ENCODE results near the gene SEMA4G.

SEMA4G gene, protein sequence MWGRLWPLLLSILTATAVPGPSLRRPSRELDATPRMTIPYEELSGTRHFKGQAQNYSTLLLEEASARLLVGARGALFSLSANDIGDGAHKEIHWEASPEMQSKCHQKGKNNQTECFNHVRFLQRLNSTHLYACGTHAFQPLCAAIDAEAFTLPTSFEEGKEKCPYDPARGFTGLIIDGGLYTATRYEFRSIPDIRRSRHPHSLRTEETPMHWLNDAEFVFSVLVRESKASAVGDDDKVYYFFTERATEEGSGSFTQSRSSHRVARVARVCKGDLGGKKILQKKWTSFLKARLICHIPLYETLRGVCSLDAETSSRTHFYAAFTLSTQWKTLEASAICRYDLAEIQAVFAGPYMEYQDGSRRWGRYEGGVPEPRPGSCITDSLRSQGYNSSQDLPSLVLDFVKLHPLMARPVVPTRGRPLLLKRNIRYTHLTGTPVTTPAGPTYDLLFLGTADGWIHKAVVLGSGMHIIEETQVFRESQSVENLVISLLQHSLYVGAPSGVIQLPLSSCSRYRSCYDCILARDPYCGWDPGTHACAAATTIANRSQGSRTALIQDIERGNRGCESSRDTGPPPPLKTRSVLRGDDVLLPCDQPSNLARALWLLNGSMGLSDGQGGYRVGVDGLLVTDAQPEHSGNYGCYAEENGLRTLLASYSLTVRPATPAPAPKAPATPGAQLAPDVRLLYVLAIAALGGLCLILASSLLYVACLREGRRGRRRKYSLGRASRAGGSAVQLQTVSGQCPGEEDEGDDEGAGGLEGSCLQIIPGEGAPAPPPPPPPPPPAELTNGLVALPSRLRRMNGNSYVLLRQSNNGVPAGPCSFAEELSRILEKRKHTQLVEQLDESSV

DNA sequence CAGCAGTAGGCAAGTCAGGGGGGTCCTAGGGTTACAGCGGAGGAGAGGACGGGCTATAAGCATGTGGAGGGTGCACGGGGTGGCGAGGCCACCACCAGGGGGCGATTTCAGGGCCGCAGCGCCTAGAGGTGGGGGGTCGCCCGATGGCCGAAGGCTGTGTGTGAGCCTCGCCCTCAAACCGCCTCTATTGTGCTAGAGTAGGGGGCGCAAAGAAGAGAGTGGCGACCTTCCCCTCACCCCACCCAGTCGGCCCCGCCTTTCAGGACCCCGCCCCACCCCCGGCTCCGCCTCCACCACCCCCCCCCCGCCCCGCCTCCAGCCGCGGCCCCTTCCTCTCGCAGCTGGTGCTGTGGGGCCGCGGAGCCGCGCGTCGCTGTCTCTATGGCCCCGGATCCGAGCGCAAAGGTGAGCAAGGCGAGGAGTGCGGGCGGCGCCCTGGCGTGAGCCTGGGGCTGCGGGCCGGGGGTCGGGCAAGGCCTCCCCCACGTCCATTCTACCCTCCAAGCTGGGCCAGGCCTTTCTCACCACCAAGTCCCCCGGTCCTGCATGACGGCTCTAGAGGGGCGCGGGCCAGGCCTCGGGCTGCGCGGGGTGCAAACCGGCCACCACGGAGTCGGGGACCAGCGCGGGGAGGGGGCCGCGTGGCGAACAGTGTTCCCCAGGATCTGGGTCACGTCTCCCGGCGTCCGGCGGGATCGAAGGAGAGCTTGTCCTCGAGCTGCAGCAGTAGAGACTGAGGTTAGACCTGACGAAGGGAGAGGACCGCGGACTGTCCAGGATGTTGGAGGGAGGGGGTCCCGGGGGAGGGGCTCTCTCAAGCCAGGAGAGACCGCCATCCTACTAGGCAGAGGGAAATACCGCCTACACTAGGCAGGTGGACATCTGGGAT lies at the start of gene SEMA4G:
TSS of gene SEMA4G (plus strand) at position 318 of the 889 bp plus-strand sequence. CDS start 3,409 bp downstream, outside the sequence.
- no peak for DNase-seq

DNA sequence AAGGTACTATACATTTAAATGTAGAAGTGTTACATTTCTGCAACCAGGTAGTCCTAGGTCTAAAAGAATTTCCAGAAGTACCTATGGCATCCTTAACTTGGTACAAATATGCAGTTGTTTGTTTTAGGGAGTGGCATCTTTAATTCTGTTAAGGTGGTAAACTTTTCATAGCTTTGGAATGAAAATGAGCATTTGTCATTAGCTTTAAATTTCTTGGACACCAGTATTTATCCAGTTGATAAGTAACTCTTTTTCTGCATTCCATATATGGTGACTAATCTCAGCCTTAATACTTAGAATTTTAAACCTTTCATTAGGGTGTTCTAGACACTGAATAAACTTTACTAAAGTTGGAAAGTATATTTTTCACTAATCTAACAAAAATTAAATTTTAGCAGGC lies 45.7 kb upstream of the SEMA4G start:
- no peak for DNase-seq

DNA sequence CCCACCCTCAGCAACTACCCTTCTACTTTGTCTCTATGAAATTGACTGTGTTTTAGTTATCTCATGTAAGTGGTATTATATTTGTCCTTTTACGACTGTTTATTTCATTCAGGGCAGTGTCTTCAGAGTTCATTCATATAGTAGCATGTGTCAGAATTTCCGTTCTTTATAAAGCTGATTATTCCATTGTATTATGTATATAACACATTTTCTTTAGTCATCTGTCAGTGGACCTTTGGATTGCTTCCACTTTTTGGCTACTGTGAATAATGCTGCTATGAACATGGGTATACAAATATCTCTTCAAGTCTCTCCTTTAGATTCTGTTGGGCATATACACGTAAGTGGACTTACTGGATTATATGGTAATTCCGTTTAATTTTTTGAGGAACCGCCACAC lies 42.0 kb upstream of the SEMA4G start:
- DNase-seq: no peak

DNA sequence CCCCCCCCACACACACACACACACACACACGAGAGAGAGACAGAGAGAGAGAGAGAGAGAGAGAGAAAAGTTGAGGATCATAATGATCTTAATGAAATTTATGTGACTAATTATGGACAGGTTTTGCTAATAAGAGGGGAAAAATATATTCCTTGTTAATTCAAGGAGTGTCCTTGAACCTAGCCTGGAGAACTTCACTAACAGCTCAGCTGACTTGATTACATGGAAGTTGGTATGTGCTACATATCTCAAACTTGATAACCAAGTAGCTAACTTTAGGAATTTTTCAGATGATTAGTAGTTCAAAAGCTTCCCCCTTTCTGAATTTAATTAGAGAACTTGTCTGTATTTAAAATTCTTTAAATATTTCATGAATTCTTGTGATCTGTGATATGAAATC lies 41.3 kb upstream of the SEMA4G start:
- DNase-seq: no peak

DNA sequence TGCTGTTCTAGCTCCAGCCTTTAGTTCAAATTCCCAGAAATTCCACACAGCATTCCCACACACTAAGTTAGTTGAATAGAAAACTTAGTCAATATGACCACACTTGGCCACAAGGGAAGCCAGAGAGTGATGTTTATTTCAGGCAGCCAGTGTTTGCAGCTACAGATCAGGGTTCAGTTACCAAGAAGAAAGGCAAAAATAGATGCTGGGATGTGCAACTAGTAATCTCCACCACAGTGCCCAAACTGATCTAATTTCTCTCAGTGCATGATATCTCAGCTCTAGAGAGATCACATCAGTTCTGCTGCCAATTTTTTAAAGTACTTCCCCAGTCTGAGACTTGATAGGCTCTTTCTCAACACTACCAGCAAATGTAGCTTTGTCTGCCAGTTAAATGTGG lies 38.9 kb upstream of the SEMA4G start:
- no peak for DNase-seq

DNA sequence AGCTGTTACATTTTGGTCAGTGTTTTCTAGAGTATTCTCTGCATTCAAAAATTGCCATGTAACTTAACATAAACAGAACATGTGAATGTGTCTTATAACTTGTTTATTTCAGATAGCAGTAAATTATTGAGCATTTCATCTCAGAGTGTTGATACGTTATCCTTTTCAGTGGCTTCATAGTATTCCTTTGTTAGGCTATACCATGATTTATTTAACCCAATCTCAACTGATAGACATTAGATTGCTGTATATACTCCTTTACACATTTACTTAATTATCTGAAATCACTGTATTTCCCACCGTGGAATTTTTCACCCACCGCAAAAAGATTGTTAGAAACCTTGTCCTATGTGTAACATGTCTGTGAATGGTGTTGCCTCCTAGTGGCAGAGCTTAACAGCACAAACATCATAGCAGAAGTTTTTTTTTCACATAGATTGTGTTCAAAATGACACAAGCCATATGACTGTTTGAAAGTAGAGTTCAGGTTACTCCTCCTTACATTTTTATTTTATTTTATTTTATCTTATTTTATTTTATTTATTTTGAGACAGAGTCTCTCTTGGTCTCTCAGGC lies 35.1 kb upstream of the SEMA4G start:
- no peak for DNase-seq

DNA sequence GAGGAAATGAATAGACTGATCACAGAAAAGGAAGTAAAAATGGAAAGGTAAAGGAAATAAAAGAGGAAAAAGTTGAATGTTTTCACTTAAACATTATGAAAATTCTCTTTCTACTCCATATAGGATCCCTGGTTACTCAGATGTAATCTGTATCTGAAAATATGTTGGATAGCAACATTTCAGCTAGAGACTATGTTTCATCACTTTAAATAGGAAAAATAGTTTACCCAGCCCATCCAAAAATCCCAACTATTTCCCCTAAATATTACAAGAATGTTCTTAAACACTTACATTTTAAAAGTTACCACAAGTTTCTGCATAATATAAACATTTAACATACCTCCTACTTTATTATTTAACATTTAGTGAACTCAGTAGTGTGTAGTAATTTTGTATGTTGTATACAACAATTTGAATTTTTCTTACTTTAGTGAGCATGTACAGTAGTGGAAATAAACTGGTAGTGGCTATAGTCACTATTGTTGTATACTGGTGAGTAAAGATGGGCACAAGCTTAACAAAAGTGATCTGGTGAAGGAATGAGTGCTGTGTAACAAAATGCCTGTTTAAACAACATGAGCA lies 29.4 kb upstream of the SEMA4G start:
- DNase-seq: no peak

DNA sequence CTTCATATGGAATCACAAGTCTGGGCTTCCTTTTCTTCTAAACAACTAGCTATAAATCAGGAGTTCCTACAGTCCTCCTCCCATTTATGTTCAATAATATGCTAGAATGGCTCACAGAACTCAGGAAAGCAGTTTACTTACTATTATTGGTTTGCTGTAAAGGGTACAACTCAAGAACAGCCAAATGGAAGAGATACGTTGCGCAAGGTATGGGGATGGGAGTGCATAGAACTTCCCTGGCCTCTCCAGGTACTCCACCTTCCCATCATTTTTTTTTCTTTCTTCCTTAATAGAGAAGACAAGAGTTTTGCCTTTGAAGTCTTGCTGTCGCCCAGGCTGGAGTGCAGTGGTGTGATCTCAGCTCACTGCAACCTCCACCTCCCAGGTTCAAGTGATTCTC lies 27.1 kb upstream of the SEMA4G start:
- no peak for DNase-seq

DNA sequence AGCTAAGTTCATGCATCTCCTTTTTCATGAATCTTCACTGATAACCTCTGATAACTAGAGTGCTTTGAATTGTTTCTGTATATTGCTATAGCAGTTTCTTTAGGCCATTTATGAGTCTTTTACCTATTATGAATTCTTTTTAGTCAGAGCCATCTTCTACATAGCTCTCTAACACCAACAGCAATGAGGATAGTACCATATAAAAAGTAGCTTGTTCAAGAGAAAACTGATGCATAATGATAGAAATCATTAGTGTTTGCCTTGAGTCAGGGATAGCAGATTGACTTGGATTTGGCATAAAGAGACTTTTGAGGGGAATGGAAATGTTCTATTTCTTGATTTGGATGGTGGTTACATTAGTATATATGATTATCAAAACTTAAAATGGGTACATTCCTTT lies 25.8 kb upstream of the SEMA4G start:
- DNase-seq: no peak

DNA sequence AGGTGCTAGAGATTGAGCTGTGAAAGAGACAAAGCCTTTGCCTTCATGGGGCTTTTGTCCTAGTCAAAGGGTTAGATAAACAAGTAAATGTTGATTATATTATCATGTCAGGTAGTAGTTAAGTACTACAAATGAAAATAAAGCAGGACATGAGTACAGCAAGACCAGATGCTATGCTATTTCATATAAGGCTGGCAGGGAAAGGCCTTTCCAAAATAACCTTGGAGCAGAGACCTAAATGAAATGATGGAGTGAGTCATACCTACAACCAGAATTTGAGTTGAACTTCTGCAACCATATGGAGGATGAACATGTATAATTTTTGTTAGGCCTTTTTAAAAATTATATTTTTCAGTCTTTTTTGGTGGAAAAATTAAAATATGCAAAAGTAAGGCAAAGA lies 23.6 kb upstream of the SEMA4G start:
- no peak for DNase-seq

DNA sequence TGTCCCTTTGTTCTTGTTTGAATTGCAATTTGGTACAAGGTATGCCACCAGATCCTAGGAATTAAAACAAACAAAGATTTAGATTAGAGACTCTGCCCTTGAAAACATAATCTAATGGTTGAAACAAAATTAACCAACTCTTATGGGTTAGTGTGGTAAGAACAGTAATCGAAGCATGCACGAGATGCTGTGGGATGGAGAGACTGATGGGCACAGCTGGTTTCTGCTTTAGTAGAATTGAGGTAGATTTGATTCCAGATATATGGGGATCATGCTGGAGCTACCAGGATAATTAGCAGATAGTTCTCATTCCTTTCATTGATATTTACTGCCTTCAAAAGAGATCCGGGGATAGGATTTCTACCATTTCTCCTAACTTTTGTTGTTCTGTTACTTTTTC lies 20.4 kb upstream of the SEMA4G start:
- no peak for DNase-seq

DNA sequence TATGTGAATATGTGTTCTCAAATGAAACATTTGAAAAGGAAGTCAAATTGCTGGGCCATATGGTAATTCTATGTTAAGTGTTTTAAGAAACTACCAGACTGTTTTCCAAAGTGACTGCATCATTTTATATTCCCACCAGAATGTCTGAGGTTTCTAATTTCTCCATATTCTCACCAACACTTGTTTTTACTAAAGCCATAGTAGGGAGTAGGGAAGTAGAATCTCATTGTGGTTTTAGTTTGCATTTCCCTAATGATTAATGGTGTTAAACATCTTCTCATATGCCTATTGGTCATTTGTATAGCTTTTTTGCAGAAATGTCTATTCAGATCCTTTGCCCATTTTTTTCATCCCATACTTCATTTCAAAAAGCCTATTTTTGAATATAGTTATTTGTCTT lies 9.1 kb upstream of the SEMA4G start:
- DNase-seq: no peak

DNA sequence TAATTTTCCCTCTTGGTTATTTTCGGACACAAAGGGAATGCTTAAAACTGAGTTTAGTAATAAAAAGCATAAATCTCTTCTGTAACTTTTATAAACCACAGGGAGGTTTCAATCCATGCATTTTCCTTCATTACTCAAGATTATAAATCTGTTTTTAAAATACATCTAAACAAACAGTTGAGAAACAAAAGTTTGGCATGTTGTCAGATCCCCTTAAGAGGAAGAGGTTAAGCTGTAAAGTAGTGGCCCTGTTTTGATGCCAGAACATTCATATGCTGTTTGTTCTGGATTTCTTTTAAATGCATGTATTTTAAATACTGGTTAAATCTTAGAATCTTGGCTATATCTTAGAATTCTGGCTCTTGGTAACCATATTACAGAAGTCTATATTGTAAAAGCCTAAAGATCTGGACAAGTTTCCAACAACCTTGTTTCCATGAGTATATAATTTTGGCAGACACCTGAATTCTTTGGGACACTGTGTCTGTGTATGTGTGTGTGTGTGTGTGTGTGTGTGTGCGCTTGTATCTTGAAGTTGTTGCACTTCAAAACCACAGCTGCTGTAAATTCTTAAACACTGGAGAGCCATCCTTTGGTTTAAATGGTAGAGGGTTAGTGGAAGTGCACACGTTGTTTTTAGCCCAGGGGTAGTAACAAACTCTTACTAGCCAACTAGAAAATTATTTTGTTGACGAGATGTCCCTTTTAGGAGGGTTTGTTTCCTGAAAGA lies 6.8 kb upstream of the SEMA4G start:
- DNase-seq: no peak

DNA sequence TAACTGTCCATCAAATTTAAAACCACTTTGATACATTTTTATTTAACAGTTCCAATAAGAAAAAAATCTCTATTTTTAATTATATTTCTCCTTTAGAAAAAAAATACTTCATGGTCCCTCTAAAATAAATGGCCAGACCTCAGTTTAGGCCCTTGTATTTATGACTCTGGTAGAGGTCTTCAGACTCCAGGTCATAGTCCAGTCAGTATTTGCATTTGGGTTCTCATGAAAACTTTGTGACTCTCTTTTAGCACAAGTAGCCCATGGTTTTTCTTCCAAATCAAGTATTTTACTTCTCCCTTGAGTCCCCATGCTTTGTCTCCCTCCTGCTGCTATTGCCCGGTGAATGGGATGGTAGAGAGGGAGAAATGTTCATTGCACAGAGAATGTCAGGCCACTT lies 5.5 kb upstream of the SEMA4G start:
- DNase-seq: no peak

DNA sequence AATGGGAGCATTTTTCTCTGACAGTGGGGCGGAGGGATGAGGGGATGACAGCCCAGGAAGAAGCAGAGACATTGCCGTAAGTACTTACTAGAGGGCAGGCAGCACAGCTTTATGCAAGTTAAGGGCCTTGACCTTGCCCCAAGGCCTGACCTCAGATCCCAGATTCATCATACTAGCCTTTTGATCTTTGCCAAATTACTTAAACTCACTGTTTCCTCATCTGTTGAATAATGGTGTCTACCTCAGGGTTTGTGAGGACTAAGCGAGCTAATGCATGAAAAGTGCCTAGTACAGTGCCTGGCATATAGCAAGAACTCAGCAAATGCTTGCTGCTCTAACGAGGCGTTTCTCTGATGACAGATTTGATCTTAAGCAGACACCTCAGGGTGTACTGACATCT lies 3.5 kb upstream of the SEMA4G start:
- DNase-seq: no peak

DNA sequence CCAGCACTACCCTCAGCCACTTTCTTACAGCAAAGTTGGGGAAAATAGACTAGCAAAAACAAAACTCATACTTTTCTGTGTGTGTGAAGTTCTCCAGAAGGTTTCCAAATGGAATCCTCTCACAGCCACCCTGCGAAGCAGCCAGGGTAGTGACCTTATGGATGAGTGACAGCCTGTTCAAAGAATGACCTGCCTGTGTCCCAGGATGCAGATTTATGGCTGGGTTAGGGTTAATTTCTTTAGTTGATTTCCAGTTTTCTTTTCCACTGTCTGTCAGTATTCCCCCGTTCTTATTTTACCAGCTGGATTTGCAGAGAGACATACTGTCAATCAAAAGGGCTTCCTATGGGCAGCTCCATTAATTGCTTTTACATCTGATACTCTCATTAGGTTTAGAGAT lies 2.4 kb upstream of the SEMA4G start:
- no peak for DNase-seq

DNA sequence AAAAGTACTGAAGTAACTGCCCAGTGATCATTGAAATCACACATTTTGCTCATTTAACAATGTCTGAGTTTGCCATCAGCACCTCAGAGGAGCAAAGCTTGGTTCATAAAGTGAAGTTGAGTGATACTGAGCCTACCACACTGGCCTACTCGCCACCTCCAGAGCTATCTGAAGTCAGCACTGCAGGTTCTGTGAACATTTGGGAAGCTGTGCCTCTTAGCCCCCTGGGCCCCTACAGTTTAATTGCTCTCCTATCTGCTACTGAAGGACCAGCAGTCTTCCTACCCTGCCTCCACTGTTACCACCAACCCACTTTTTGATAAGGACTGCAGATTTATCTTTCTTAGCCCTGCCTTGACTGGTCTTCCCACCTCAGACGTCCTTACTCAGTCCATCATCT lies 2.0 kb upstream of the SEMA4G start:
- no peak for DNase-seq

DNA sequence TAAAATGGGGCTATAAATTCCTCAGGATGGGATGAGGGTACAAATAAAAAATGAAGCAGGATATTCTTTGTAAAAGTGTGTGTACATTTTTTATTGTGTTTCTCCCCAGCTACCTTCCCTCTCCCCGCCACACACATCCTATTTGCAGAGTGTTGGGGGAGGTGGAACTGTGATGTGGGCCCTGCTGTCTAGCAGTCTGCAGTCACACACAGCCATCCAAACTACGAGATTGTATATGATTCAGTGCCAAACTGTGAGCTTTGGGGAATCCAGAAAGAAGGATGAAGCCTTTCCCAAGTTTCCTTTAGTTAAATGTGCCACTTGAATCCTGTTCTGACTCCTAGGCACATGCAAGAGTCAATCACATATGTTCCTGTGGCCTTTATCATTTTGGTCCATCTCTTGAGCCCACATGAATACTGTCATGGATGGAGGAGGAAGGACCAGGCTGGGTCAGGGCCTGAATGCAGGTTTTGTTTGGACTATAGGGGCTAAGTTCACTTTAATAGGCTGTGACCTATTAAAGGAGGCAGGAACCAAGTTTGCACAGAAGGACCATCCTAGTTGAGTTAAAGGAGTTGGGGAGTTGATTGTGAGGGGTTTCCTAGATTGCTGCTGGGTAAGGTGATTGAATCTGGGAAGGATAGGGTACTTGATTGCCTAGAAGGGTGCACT lies 1.1 kb upstream of the SEMA4G start:
- no peak for DNase-seq

DNA sequence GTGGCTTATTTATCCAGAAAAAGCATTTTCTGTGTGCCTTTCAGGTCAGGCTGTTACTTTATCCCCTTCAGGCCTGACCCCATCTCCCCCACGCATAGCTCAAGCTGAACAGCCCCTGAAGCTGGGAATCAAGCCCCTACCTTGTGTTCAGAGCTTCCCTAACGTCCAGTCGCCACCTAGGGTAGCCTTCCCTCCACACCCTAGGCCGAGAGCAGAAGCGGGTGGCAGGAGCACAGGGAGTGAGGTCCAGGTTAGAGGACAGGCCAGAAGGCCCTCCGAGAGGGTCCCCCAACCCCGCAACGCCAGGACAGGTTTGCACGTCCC lies 479 bp upstream of the SEMA4G start:
- DNase-seq: no peak

DNA sequence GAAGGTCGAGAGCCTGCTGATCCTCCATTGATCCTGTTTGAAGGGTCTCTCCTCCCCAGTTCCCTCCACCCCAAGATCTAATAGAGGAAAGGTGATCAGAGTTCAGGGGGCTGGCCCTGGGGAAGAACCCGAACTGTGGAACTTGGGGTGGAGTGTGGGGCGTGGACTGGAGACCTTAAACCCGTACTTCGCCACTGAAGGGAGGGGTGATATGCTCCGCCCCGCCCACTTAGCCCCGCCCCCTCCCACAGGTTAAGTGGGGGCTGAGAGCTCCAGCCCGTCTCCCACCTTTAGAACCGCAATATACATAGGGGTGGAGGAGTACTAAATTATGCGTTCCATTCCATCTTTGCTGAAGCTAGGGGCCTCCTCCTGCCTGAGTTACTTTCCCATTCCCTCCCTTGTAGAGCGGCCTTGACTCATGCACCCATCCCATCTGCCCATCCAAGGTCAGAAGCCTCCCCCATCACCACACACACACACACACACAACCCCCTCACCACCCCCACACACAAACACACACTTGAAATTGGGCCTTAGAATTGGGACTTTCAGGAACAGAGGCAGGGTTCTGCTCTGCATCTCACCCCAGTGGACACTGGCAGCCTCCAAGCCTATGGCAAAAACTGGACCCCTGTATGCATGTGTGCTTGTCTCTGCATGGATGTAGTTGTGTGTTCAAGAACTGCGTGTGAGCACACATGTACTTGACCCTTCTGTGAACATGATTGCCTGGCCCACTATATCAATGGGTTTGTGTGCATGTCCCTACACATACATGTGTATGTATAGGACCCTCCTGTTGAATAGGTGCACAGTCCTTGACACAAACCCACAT lies 991 bp downstream of the SEMA4G start:
- no peak for DNase-seq

Measured in DMS153 (cell line).